WTC11 (cell line): Measurements from ENCODE around the gene METTL25B.

Experiments
- ATF3 ChIP-seq: sonication (generic); formaldehyde crosslinking; conservative IDR thresholded peaks from 2 replicates; pipeline ENCODE4 v1.8.1; 2022; ENCODE audit warnings: mild to moderate bottlenecking, missing genetic modification reagents
- CTCF ChIP-seq: fragments of 200-600 bp; IDR thresholded peaks from 2 replicates; pipeline ENCODE4 v1.8.0; 2022; ENCODE audit warnings: antibody characterized with exemption
- FOXK1 ChIP-seq: sonication (generic); formaldehyde crosslinking; IDR thresholded peaks from 2 replicates; pipeline ENCODE4 v1.8.0; 2022; ENCODE audit warnings: mild to moderate bottlenecking, moderate library complexity, missing genetic modification reagents
- FOXP4 ChIP-seq: sonication (generic); formaldehyde crosslinking; IDR thresholded peaks from 2 replicates; pipeline ENCODE4 v1.8.0; 2022; ENCODE audit warnings: mild to moderate bottlenecking, missing genetic modification reagents
- KAT7 ChIP-seq: sonication (generic); formaldehyde crosslinking; IDR thresholded peaks from 2 replicates; pipeline ENCODE4 v1.8.1; 2023; ENCODE audit warnings: missing genetic modification reagents, mild to moderate bottlenecking, borderline replicate concordance
- NR2C2 ChIP-seq: sonication (generic); formaldehyde crosslinking; IDR thresholded peaks from 2 replicates; pipeline ENCODE4 v1.8.0; 2022; ENCODE audit warnings: mild to moderate bottlenecking, missing genetic modification reagents
- PRDM15 ChIP-seq: sonication (generic); formaldehyde crosslinking; IDR thresholded peaks from 2 replicates; pipeline ENCODE4 v1.8.0; 2022; ENCODE audit warnings: missing genetic modification reagents
- TEAD4 ChIP-seq: sonication (generic); formaldehyde crosslinking; IDR thresholded peaks from 2 replicates; pipeline ENCODE4 v1.8.0; 2022; ENCODE audit warnings: mild to moderate bottlenecking, missing genetic modification reagents
- ZBTB21 ChIP-seq: sonication (generic); formaldehyde crosslinking; IDR thresholded peaks from 2 replicates; pipeline ENCODE4 v1.8.1; 2023; ENCODE audit warnings: mild to moderate bottlenecking, missing genetic modification reagents, borderline replicate concordance
- ZNF121 ChIP-seq: sonication (generic); formaldehyde crosslinking; IDR thresholded peaks from 2 replicates; pipeline ENCODE4 v1.8.0; 2023; ENCODE audit warnings: missing genetic modification reagents

- TF ChIP-seq CTCF (no peak), PRDM15 (CRISPR knock-in tag) (no peak), FOXK1 (no peak), ZBTB21 (no peak), TEAD4 (CRISPR knock-in tag) (no peak), ATF3 (CRISPR knock-in tag) (no peak), KAT7 (CRISPR knock-in tag) (no peak), ZNF121 (CRISPR knock-in tag) (no peak), NR2C2 (no peak), FOXP4 (CRISPR knock-in tag) (no peak)
Measured at GRCh38 chr1:156756355-156756754, 28.1 kb downstream of the METTL25B start.
